GM21360 (cell line): ENCODE data around the gene OXER1.

Source experiments
- ATAC-seq: cut with Tn5 transposase; IDR thresholded peaks from one replicate; pipeline ENCODE4 v1.9.1; 2021; ENCODE audit warnings: mild to moderate bottlenecking, moderate library complexity; ENCODE audit not compliant: unreplicated experiment

OXER1 gene, protein sequence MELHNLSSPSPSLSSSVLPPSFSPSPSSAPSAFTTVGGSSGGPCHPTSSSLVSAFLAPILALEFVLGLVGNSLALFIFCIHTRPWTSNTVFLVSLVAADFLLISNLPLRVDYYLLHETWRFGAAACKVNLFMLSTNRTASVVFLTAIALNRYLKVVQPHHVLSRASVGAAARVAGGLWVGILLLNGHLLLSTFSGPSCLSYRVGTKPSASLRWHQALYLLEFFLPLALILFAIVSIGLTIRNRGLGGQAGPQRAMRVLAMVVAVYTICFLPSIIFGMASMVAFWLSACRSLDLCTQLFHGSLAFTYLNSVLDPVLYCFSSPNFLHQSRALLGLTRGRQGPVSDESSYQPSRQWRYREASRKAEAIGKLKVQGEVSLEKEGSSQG

DNA sequence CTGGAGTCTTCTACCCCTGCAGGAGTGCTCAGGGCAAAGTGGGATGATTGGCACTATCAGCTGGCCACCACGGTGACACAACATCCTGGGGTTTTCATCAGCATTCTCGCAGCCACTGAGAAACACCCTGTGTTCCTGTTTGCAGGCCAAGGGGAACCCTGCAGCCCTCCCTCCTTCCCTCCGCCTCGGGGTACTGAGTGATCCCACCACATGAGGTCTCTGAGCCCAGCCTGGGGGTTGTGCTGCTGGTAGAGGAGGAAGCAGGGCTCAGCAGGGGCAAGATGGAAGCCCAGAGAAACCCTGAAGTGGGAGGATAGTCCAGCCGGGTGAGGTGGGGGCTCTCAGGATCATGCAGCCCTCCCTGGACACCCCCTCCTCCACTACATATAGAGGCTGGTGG is at the start of gene OXER1:
Gene OXER1, minus strand, starts transcription at position 40 of the 400 bp plus-strand sequence. CDS start 73 bp downstream, outside the sequence.
- no peak for ATAC-seq

DNA sequence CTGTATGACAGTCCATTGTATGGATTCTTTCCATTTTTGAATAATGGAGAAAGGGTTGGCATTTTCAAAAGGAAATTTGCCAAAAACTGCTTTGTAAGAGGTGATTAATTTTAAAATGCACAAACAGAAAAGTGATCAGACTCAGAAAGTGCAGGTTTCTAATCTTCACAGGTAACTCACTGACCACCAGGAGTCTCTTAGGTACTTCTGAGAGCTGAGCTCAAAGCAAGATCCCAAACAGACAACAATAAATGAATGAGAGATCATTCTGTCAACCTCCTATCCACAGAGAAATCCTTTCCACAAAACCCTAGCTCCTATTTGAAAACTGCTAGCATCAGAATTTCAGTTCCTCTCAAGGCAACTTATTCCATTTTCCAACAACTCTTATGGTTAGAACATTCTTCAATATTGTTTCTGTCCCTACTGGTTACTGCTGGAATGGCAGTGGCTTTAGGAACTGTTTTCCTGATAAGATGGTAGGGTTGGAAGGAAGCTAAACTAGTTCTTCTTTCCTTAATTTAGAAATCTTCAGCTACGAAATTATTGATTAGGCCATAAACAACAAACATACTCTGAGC is 49.1 kb upstream of the OXER1 start:
- ATAC-seq = no peak

DNA sequence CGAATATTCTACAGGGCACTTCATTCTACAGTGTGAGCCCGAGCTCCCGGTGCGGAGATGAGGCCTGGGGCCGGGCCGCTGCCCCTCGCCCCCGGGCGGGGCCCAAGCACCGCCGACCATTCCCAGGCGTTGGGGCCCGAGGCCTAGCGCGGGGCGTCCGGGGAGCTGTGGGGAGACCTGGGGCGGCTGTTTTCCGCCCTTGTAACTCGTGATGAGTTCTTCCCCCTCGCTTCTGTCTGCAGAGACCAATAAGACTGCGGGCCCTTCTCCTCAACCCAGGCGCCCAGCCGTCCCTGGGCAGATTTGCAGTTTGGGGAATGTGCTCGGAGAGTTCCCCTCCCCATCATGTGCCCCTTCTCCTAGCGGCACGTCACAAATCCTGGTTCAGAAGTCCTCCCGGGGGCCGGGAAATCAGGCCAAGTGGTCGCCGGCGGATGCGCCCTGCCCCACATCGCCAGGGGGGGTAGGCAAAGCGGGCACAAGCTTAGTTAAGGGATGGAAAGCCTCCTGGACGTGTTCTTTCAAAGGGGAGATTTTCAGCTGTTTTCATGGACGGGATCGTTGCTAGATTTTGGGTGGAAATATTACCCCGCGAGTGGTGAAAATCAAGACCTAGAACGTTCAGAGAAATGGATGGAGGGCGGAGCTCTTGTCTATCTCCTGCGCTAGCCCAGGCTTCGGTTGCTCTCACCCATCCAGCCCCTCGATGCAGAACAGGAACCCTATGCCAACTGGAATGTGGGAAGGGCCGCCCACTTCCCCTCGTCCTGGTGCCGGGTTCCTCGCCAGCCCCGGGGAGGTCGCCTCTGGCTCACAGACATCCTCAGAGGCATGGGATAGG is 47.3 kb upstream of the OXER1 start:
- peak; percentile 2 for ATAC-seq

DNA sequence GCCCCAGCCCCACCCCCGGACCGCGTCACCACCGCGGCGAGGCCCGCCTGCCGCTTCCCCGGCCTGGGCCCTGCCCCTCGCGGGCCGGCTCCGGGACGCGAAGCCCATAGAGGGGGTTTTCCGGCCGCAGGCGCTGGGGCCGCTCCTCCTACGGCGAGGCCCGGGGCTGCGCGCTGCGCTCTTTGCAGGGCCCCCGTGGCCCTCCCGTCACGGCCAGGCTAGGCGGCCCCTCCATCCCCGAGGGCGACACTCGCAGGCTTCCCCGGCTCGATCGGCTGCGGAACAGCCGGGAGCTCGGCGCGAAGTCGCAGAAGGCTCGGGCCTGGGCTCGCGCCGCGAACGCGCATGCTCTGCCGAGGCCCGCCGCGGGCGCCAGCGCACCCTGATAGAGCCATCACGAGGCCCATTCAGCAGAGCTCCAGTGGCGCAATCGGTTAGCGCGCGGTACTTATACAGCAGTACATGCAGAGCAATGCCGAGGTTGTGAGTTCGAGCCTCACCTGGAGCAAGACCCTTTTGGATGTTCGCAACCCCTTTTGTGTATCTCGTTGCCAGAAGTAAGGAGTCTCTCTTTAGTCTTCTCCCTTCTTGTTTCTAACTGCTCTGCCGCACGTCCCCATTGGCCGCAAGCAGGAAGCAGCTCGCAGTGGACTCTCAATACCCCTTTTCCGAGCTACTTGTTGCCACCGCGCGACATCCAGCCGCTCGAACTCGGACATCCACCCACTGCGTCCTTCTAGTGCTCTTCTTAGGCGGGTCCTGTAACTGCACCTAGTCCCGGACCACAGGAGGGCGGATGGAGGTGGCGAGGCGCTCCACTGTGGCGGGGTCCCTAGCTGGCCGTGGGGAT is 46.4 kb upstream of the OXER1 start:
- ATAC-seq = peak; percentile 73

DNA sequence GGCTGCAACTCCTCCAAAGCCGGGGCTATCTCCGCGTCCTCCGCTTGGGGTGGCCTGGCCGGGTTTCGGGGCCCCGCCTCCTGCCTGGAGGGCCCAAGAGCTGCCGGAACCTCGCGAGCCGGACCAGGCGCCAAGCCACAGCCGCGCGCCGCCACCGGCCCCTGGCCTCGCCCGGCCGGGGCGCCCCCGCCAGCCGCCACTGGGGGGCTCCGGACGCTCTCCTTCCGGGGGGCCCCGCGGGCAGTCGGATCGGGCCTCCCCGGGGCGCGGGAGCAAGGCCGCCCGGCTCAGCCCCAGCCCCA is 45.8 kb upstream of the OXER1 start:
- peak; percentile 44 for ATAC-seq

DNA sequence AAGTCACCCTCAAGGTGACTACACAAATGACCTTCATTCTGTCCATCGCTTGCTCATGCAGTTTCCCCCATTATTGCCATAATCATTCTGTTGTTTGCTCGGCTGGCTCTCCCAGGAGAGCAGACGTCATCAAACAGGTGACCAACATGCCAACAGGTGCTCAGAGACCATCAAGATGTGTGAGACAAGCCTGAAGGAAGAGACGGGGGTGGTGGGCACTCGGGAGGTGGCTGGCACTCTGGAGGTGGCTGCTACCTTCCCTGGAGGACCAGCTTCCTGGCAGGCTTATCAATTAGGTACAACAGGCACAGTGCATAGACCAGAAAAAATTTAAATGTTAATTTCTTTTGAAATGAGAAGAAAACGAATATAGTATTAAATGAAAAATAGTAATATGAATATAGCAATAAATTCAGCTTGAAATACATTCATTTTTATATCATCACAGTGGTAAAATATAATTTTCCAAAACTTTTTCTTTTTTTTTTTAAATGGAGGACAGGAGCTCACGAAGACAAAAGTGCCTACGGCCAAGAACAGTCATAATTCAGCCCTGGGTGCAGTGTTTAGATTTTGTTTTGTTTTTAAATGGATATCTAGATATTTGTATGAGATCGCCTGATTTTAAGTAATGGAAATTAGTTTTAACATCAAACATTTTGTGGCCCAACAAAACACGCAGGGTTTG is 45.3 kb upstream of the OXER1 start:
- ATAC-seq = no peak

DNA sequence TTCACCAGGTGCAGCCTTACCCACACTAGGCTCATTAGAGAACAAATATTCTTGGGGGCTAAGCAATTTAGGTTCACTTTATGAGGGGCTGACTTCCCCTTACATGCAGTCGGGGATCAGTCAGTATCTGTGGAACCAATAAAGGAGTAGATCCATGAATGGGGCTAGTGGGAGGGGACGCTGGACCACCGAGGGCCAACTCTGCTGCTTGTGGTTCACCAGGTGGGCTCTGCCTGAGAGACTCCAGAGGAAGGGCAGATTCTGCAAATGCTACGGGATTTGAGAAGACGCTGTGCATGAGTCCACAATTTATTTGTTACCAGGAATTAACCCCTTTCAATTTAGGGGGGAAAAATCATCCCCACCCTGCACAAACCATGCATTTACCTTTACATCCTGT is 44.4 kb upstream of the OXER1 start:
- no peak for ATAC-seq

DNA sequence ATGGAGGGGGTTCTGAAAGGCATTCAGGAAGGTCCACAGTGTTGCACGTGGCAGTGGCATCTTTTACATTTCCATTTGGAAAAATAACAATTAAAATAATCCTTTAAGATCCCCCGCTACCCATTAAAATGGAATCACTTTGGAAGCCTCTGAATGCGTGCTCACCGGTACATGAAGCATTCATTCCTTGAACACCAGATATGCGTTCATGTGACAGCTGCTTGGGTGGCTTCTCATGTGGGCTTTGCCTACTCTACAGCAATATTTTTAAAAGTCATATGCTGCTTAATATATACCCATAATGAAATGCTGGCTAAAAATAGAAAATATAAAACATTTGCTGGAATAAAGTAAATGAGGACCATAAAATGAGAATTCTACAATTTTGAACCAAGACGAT is 42.9 kb upstream of the OXER1 start:
- ATAC-seq = no peak

DNA sequence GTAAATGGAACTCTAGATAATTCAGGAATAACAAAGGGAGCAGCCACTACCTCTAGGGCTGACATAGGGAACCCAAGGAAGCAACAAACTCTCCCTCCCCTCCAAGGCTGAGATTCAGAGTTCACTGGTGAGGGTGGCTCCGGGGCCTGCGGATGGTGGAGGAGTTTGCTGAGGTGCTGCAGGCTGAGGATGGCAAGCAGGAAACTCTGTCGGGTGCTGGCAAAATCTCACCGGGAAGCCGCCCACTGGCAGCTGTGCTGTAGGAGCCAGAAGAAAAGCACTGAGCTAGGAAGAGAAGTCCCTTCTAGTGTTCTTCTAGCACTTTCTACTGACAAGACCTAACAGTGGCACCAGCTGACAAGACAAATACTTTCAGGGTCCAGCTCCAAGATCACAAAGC is 41.0 kb upstream of the OXER1 start:
- no peak for ATAC-seq

DNA sequence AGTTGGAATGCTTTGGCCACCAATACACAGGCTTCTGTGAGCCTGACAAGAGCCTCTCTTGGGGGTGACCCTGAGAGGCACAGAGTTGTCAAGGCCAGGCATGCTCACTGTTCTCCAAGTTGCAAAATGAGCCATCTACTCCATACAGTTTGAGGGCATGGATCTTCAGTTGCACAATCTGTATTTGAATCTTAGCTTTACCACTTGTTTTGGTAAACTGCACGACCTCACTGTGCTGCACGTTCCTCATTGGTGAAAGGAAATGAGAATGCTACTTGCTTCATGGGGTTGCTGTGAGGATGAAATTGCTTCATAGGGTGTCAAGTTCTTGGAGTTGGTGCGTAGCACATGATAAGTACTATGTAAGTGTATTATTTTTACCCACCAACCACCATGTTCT is 40.4 kb upstream of the OXER1 start:
- no peak for ATAC-seq

DNA sequence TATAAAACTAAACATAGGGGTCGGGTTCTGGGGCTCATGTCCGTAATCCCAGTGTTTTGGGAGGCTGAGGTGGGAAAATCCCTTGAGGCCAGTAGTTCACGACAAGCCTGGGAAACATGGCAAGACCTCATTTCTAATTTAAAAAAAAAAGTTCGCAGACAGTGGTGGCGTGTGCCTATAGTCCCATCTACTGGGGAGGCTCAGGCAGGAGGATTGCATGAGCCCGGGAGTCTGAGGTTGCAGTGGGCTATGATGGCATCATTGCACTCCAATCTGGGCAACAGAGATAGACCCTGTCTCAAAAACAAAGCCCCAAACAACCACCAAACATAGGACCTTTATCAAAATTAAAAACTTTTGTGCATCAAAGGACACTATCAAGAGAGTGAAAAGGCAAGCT is 38.2 kb upstream of the OXER1 start:
- no peak for ATAC-seq

DNA sequence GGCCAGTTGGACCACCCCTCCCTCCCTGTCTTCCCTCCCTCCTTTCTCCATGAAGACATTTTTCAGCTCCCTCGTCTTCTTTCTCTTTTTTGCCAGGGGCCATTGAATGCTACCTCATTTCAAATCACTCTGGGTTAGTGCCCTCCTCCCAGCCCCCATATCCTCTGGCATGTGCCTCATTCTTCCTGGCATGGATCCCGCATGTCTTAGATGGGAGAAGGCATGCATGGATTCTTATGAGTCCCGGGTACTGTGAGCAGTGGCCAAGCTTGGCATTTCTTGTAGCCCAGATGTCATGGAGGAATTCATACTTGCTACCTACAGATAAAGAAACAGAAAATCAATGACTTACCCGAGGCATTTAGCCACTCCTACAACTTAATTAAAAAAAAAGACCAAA is 37.4 kb upstream of the OXER1 start:
- ATAC-seq = no peak

DNA sequence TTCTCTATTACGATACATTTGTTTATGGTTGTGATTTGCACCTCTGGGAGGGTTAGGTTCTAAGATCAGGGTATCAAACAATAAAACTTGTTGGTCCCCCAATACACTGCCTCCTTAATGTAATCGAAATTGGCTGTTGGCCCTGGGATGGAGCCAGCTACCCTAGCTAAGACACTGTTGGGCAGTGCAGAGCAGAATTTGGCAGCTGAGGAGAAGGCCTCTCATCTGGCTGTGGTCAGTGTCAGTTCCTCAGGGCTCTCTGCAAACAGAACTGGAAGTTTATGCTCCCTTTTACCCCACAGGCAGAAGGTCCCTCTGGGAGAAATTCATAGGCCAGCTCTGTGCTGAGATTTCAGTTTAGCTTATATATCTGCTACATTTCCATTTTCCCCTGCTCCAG is 37.0 kb upstream of the OXER1 start:
- ATAC-seq = no peak

DNA sequence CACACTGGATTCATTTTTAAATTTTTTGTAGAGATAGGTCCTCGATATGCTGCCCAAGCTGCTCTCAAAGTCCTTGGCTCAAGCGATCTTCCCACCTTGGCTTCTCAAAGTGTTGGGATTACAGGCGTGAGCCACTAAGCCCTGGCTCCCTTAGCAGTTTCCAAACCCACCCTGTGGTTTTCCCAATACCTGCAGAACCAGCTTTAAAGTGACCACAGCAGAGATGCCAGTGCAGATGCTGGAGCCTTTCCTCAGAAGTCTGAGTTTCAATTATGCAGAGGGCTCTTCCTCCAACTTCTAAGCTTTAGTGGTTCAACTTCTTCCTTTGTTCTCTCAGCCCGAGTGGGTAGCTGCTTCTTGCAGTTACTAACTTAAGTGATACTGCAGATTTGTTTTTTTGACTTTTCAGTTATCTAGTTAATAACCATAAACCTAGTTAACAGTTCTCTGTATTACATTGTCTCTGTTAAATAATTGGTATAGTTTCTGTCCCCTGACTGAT is 36.6 kb upstream of the OXER1 start:
- ATAC-seq = no peak

DNA sequence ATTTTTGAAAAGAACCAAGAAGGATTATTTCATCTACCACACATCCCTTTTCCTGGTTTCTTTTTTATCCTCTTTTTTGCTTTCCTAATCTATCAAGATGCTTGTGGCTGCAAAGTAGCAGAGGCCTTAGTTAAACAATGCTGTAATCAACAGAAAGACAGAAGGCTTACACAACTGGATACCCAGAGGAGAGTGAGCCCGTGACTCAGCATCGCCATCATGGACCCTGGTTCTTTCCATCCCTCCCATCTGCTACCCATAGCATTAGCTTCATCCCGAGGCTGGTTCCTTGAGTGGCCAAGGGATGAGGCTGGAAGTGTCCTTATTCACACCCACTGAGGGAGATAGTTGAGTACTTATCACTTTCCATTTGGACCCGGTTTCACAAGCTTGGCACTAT is 35.9 kb upstream of the OXER1 start:
- ATAC-seq = no peak

DNA sequence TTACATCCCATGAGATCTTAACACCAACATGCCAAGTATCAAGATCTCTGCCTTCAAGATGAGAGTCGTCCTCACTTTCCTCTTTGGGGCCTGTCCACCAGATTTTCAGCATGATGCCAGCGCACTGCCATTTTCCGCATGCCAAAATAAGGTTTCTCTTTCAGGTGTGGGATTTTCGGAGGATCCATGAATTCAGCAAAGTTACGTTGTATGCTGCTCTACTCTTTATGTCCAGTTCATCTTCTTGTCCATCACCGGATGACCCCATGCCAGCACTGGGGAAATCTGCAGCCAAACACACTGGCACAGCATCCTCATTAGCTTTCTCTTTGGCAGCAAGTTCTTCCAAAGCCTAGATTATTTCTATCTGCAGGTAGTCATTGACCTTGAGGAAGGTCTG is 33.3 kb upstream of the OXER1 start:
- ATAC-seq = no peak

DNA sequence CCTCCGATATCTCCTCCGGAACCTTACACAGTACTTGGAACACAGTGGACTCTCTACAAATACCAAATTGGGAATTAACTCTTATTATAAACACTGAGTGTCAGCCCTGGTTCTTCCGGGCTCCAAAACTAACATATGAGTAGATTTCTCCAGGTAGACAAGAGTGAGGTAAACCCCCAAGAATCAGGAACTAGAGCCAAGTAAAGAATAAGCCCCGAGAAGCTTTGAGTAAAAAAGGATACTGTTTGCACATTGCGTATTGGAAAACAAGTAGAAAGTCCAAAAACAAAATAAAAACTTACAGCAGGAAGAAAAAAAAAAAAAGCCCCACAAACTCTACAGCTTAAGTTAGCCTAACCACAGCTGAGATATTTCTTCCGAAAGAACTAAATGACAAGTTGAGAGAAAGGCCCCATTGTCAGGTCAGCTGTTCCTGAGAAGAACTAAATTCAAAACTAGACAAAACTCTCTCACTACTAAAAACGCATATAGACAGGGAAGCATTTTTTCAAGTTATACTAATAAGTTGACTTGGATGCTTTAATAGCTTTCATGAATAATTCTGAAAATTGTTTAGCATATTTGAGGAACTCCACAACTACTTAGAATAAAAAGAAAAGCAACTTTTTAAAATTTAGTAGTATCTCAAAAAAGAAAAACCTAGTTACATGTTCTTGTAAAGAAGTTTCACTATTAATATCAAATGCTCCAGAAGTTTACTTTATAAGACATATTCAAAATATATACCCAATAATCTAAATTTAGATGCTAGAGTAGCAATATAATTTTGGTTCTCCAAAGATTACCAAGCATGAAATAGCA is 32.7 kb upstream of the OXER1 start:
- no peak for ATAC-seq

DNA sequence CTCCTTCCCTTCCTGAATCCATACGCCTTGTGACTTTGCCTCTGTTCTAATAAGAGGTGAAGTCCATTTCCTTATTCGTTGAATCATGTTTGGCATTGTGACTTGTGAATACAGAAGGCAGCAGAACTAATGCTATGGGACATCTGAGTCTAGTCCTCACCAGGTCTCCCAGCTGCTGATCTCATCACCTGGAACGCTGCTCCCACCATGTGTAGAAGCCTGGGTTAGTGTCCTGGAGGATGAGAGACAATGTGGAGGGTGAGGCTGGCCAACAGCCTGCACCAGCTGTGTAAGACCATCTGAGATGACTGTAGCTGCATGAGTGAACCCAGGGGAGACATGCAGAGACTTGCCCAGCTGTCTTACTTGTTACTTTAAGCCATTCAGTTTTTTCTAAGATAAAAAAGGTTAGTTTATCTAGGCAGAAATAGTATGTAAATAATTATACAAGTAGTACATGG is 31.9 kb upstream of the OXER1 start:
- ATAC-seq = no peak

DNA sequence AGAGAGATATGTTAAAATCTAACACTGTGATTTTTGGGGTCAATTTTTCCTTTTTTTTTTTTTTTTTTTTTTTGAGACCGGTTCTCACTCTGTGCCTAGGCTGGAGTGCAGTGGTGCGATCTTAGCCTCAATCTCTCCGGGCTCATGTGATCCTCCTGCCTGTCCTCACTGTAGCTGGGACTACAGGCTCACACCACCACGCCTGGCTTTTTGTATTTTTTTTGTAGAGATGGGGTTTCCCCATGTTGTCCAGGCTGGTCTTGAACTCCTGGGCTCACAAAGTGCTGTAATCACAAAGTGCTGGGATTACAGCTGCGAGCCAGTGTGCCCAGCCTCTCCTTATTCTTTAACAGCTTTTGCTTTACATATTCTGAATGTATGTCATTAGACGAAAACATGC is 31.3 kb upstream of the OXER1 start:
- no peak for ATAC-seq
